Neural cell (in vitro differentiated cells): ENCODE data around the gene TBC1D5.

Source experiments
- CTCF ChIP-seq: fragments of 450-650 bp; IDR thresholded peaks from 2 replicates; pipeline ENCODE4 v1.5.1; 2014; ENCODE audit warnings: antibody characterized with exemption, mild to moderate bottlenecking, moderate library complexity; ENCODE audit not compliant: poor library complexity, severe bottlenecking
- TAF1 ChIP-seq: IDR thresholded peaks from 2 replicates; pipeline ENCODE4 v1.6.1; 2012; ENCODE audit warnings: low read depth

GRCh38 chr3:17356585-17356984 is 385.8 kb downstream of the TBC1D5 start:
- TF ChIP-seq CTCF (no peak), TAF1 (no peak)
